Breast epithelium (tissue), 4 donors: ENCODE results near the gene PNPO. TPM values are rescaled to one million over a fixed set of nuclear protein-coding genes. Genes with fewer than 3 reads are reported as not detected.

Source experiments
- DNase-seq, 2 donors: peaks; one replicate each; pipeline ENCODE4 v3.0.0-alpha.2; 2019; ENCODE audit warnings: low spot score in 2 of 2
- H3K27ac ChIP-seq, 2 donors: fragments of 200-600 bp; sonication (generic) in 1 of 2; one replicate each; pipeline ENCODE4 v1.5.1; 2016 to 2019; ENCODE audit warnings: mild to moderate bottlenecking in 1 of 2
- H3K27me3 ChIP-seq, 2 donors: fragments of 200-600 bp; sonication (generic) in 1 of 2; one replicate each; pipeline versions ENCODE4 v1.5.1 to v1.6.0; 2017 to 2019; ENCODE audit warnings: control low read depth in 1 of 2, mild to moderate bottlenecking in 1 of 2
- H3K36me3 ChIP-seq: fragments of 200-600 bp; one replicate; pipeline ENCODE4 v1.5.1; 2019
- H3K4me1 ChIP-seq, 2 donors: fragments of 200-600 bp; sonication (generic); one replicate each; pipeline ENCODE4 v1.5.1; 2016 to 2019; ENCODE audit warnings: control low read depth in 1 of 2
- H3K4me3 ChIP-seq, 3 donors: fragments of 200-600 bp; sonication (generic); 1 replicate in 2 of 3; 2 replicates in 1 of 3; pipeline ENCODE4 v1.5.1; 2016 to 2019; ENCODE audit warnings: mild to moderate bottlenecking in 3 of 3, moderate library complexity in 2 of 3
- H3K9me3 ChIP-seq, 2 donors: fragments of 200-600 bp; sonication (generic) in 1 of 2; one replicate each; pipeline ENCODE4 v1.5.1; 2016 to 2019; ENCODE audit warnings: control low read depth in 1 of 2
- POLR2A ChIP-seq: fragments of 450-650 bp; IDR thresholded peaks from one replicate; pipeline ENCODE4 v1.6.1; 2016; ENCODE audit warnings: antibody characterized with exemption, mild to moderate bottlenecking, moderate library complexity
- POLR2AphosphoS5 ChIP-seq, 3 donors: sonication (generic); formaldehyde crosslinking; IDR thresholded peaks; one replicate each; pipeline ENCODE4 v1.6.1; 2017; ENCODE audit warnings: antibody characterized with exemption in 3 of 3
- intact Hi-C: fragments of 100-400 bp; cut with DNase I; formaldehyde crosslinking; loops from one replicate; pipeline ENCODE4 v1.15.1; 2023; ENCODE audit warnings: low total_unique reads
- total RNA-seq, 3 donors: library from RNA; depleted of rRNA; stranded (reverse); fragments of >200 nt; gene quantifications; one replicate each; pipeline ENCODE4 v1.1.0, GENCODE V29; 2016
- TF ChIP-seq, protein P1 (sequence below), 3 donors: fragments of 450-650 bp; IDR thresholded peaks; one replicate each; pipeline ENCODE4 v1.5.1; 2016 to 2017; ENCODE audit warnings: antibody characterized with exemption in 3 of 3, mild to moderate bottlenecking in 3 of 3, moderate library complexity in 3 of 3

PNPO gene
- total RNA-seq, 3 donors from 2014 or later: 28.3 to 61.2 (median 34.7) TPM

DNA sequence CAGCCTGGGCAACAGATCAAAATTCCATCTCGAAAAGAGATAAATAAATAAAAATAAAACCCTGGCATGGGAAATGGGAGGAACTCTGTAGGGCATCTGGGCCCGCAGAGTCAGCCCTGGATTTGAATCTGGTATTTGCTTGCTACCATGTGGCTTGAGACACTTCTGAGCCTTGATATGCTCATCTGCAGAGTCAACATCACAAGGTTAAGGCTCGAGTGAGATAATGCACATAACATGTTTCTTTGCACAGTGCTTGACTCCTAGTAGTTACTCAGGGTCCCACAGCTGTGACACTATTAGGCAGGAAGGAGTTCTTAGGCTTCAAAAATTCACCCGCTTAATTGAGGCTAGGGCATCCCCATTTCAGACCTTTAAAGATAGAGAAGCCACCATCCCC, 50.8 kb downstream of the PNPO start:
- Histone ChIP-seq H3K4me3 (no peak overlapping the region), H3K4me1 (no peaks in the 10 kb centered on the region), H3K9me3 (no peaks in the 10 kb centered on the region), H3K27ac (no peak overlapping the region), H3K36me3 (no peaks in the 10 kb centered on the region), H3K27me3 (no peaks in the 10 kb centered on the region)
- DNase-seq: no peak
- TF ChIP-seq POLR2AphosphoS5 (IDR thresholded peaks at IDR 0.05): no peak
- TF ChIP-seq POLR2A: no peak
- TF ChIP-seq, protein P1, sequence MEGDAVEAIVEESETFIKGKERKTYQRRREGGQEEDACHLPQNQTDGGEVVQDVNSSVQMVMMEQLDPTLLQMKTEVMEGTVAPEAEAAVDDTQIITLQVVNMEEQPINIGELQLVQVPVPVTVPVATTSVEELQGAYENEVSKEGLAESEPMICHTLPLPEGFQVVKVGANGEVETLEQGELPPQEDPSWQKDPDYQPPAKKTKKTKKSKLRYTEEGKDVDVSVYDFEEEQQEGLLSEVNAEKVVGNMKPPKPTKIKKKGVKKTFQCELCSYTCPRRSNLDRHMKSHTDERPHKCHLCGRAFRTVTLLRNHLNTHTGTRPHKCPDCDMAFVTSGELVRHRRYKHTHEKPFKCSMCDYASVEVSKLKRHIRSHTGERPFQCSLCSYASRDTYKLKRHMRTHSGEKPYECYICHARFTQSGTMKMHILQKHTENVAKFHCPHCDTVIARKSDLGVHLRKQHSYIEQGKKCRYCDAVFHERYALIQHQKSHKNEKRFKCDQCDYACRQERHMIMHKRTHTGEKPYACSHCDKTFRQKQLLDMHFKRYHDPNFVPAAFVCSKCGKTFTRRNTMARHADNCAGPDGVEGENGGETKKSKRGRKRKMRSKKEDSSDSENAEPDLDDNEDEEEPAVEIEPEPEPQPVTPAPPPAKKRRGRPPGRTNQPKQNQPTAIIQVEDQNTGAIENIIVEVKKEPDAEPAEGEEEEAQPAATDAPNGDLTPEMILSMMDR (IDR thresholded peaks at IDR 0.05): no peak
- intact Hi-C loops: no loop called here

DNA sequence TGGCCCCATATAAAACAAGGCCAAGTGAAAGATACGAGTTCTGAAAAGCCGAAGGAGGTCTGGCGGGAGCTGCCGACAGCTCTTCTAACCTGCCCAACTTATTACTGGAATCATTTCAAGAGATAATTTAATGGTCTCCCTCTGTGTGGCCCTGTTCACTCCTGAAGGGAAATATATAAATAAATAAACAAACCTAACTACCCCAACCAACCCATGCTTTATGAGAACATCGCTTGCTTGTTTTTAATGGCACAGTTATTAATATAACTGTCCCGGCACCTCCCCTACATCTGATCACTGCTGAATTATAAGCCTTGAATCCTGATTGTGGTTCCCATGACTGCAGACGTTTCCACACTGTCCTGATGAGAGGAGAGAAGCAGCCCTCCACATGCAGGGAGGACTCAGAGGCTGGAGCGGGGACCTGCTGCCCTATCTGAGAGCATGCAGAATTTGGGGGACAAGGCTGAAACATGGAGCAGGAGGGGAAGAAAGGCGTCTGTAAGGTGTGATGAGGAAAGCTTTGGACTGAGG, 51.7 kb downstream of the PNPO start:
- H3K4me3 ChIP-seq: no peak overlapping the region
- no peaks in the 10 kb centered on the region for H3K4me1 ChIP-seq
- H3K36me3 ChIP-seq: no peaks in the 10 kb centered on the region
- H3K27ac ChIP-seq: no peak overlapping the region
- H3K27me3 ChIP-seq: no peaks in the 10 kb centered on the region
- intact Hi-C loops: no loop called here
- no peaks in the 10 kb centered on the region for H3K9me3 ChIP-seq
- TF ChIP-seq, protein P1 (IDR thresholded peaks at IDR 0.05): no peak
- TF ChIP-seq POLR2A (no peak), POLR2AphosphoS5 (IDR thresholded peaks at IDR 0.05) (no peak)
- DNase-seq: no peak

DNA sequence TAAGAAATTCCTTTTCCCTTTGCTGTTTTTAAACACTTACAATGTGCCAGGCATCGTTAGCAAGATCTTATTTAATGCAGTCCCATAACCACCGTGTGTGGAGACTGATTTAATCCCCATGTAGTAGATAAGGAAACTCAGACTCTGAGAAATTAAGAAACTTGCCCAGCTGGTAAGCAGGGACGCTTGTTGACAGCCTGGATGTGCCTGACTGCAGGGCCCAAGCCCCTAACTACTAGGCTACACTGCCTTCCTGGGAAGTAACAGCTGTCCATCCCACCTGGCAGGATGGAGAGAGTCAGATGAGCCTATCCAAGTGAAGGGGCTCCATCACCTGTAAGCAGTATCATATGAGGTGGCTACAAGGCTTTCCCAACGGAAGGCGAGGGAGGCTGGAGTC, 52.6 kb downstream of the PNPO start:
- DNase-seq: no peak
- Histone ChIP-seq H3K27ac (no peak overlapping the region), H3K27me3 (no peaks in the 10 kb centered on the region), H3K4me1 (no peaks in the 10 kb centered on the region), H3K9me3 (no peaks in the 10 kb centered on the region), H3K36me3 (no peaks in the 10 kb centered on the region), H3K4me3 (no peak overlapping the region)
- TF ChIP-seq POLR2A: no peak
- TF ChIP-seq, protein P1 (IDR thresholded peaks at IDR 0.05): no peak
- no peak for TF ChIP-seq POLR2AphosphoS5 (IDR thresholded peaks at IDR 0.05)
- intact Hi-C loops: no loop called here

DNA sequence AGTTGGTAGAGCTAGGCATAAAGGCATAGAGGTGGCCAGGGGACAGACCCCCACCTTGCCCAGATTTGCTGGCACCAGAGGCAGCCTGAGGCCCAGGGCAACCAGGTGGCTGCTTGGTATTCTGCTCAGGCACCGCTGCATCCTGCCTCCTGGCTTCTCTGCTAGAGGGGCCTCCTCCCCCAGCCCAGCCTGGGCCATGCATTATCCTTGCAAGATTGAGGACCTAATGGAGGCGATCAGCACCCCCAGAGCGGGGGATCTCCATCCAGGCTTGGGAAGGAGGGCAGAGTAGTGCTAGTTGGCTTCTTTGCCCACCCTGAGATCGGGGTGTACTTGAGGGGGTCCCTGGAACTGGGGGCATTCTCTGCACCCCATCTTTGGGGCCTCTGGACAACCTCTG, 53.4 kb downstream of the PNPO start:
- Histone ChIP-seq H3K36me3 (no peaks in the 10 kb centered on the region), H3K27ac (no peak overlapping the region), H3K4me1 (no peaks in the 10 kb centered on the region), H3K9me3 (no peaks in the 10 kb centered on the region), H3K4me3 (no peak overlapping the region), H3K27me3 (no peaks in the 10 kb centered on the region)
- DNase-seq: no peak
- TF ChIP-seq POLR2A (no peak), POLR2AphosphoS5 (IDR thresholded peaks at IDR 0.05) (no peak)
- TF ChIP-seq, protein P1 (IDR thresholded peaks at IDR 0.05): no peak
- intact Hi-C loops: no loop called here

DNA sequence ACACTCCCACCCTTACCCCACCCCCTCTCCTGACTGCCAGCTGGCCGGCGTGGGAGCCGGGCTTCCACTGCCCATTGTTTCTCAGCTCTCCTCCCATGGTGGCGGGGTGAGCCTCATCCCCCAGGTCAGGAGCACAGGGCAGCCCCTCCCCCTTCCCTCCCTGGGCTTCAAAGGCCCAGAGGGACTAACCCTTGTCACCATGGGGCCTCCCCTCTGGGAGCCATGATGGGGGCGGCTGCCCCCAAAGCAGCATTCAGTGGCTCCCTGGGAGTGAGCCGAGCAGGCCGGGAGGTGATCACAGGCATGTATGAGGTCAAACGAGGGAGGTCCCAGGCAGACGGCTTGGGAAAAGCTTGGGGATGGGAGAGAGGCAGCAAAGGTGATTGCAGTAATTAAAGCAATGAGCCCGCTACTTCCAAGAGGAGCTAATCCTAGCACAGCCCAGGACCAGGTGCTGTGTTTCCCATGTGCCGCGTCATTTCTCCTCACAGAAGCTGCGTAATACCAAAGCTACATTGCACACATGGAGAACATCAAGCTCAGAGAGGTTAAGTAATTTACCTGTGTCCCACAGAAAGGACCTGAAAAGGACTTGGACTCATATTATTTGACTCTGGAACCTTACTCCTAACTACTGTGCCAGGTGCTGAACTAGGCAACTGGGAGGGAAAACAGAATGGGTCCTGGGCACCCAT, 54.0 kb downstream of the PNPO start:
- no peak for DNase-seq
- Histone ChIP-seq H3K36me3 (no peaks in the 10 kb centered on the region), H3K9me3 (no peaks in the 10 kb centered on the region), H3K27ac (no peak overlapping the region), H3K4me3 (no peak overlapping the region), H3K4me1 (no peaks in the 10 kb centered on the region), H3K27me3 (no peaks in the 10 kb centered on the region)
- intact Hi-C loops: no loop called here
- TF ChIP-seq, protein P1 (IDR thresholded peaks at IDR 0.05): no peak
- TF ChIP-seq POLR2A: no peak
- no peak for TF ChIP-seq POLR2AphosphoS5 (IDR thresholded peaks at IDR 0.05)
